Neural progenitor cell (in vitro differentiated cells): ENCODE data around the gene SIGLEC9.

ENCODE experiments used
- CTCF ChIP-seq: fragments of 200-600 bp; sonication (generic); IDR thresholded peaks from 2 replicates; pipeline ENCODE4 v1.5.1; 2017; ENCODE audit warnings: antibody characterized with exemption, mild to moderate bottlenecking
- EZH2phosphoT487 ChIP-seq: fragments of 200-600 bp; sonication (generic); IDR thresholded peaks from 2 replicates; pipeline ENCODE4 v1.6.1; 2017; ENCODE audit warnings: antibody characterized with exemption

- TF ChIP-seq CTCF (no peak), EZH2phosphoT487 (no peak)
Measured at GRCh38 chr19:51128227-51128626, 3.5 kb downstream of the SIGLEC9 start.
